Left lung (tissue), 10 donors: ENCODE data around the gene TMOD3. TPM values are rescaled to one million over a fixed set of nuclear protein-coding genes. Genes with fewer than 3 reads are reported as not detected.
"Not testable (repeated sequence)": the region's sequence is repeated elsewhere in the genome, so short reads cannot be mapped to it uniquely, and the experiment has no call there.

Source experiments
- ATAC-seq: fragments of 200-7000 bp; cut with Tn5 transposase; one replicate; pipeline ENCODE4 v1.9.1; 2020; ENCODE audit warnings: moderate library complexity
- DNase-seq, 4 donors: peaks; one replicate each; pipeline ENCODE4 v3.0.0-alpha.2; 2013 to 2020
- H3K27ac ChIP-seq, 2 donors: fragments of 200-600 bp; sonication (generic) in 1 of 2; one replicate each; pipeline versions ENCODE4 v1.5.0 to v1.8.0; 2020 to 2021
- H3K27me3 ChIP-seq, 2 donors: fragments of 200-600 bp; sonication (generic) in 1 of 2; one replicate each; pipeline versions ENCODE4 v1.5.0 to v1.8.0; 2020 to 2021
- H3K36me3 ChIP-seq, 2 donors: fragments of 200-600 bp; sonication (generic) in 1 of 2; one replicate each; pipeline versions ENCODE4 v1.5.0 to v1.8.0; 2020 to 2021
- H3K4me1 ChIP-seq, 2 donors: fragments of 200-600 bp; one replicate each; pipeline ENCODE4 v1.8.0; 2021
- H3K4me3 ChIP-seq, 2 donors: fragments of 200-600 bp; sonication (generic) in 1 of 2; one replicate each; pipeline versions ENCODE4 v1.5.0 to v1.8.0; 2020 to 2021; ENCODE audit warnings: mild to moderate bottlenecking in 1 of 2
- H3K9me3 ChIP-seq, 2 donors: fragments of 200-600 bp; sonication (generic) in 1 of 2; one replicate each; pipeline versions ENCODE4 v1.5.0 to v1.8.0; 2020 to 2021
- CTCF ChIP-seq, 2 donors: fragments of 200-600 bp; sonication (generic) in 1 of 2; IDR thresholded peaks; one replicate each; pipeline versions ENCODE4 v1.5.0 to v1.8.0; 2021; ENCODE audit warnings: antibody characterized with exemption in 2 of 2
- intact Hi-C, 2 donors: fragments of 100-400 bp; cut with DNase I; formaldehyde crosslinking; loops; one replicate each; pipeline versions ENCODE4 v1.11.2 to v1.14.2; 2022
- polyA plus RNA-seq, 6 donors: library from polyadenylated mRNA; unstranded; fragments of 120-200 nt; gene quantifications; one replicate each; pipeline ENCODE4 v1.2.1, GENCODE V29; 2013; ENCODE audit not compliant: insufficient read length in 6 of 6
- total RNA-seq, 2 donors: library from RNA; stranded (reverse); fragmentation: NEBNext Ultra II Directional; extraction: Animal tissue kit (Norgen Biotek cat#: 25700); gene quantifications; one replicate each; pipeline ENCODE4 v1.2.1, GENCODE V29; 2021
- donor health status: DM: no; HTN: yes; CAD: no.
- donor health status: DM: no; HTN: no; CAD: no.

TMOD3 gene
- total and polyA plus RNA-seq, 8 donors = 68.2 to 90.8 (median 74.4) TPM

GRCh38 chr15:51783967-51784366, 45.5 kb upstream of the TMOD3 start:
- H3K27me3 ChIP-seq = no peaks in the 10 kb centered on the region
- no peak for TF ChIP-seq CTCF (IDR thresholded peaks at IDR 0.05)
- ATAC-seq (no peak), DNase-seq (no peak)
- peaks cover 0 to 6% of the 10 kb centered on the region in 2 donors for H3K36me3 ChIP-seq
- H3K9me3 ChIP-seq = no peaks in the 10 kb centered on the region
- no peaks in the 10 kb centered on the region for H3K4me1 ChIP-seq
- H3K4me3 ChIP-seq = no peak overlapping the region
- intact Hi-C loops = no loop called here
- no peak overlapping the region for H3K27ac ChIP-seq

GRCh38 chr15:51787130-51787529, 42.3 kb upstream of the TMOD3 start:
- ATAC-seq, H3K4me1 ChIP-seq, H3K36me3 ChIP-seq, intact Hi-C loops, H3K27ac ChIP-seq, H3K9me3 ChIP-seq, H3K27me3 ChIP-seq, H3K4me3 ChIP-seq: not testable (repeated sequence)
- peak in 1 of 4 donors; percentile 77 for DNase-seq

- H3K9me3 ChIP-seq, ATAC-seq, H3K4me3 ChIP-seq, H3K27ac ChIP-seq, H3K36me3 ChIP-seq, H3K4me1 ChIP-seq, DNase-seq, intact Hi-C loops, H3K27me3 ChIP-seq: not testable (repeated sequence)
Measured at GRCh38 chr15:51792474-51792873, 37.0 kb upstream of the TMOD3 start.

GRCh38 chr15:51793521-51794305, 35.7 kb upstream of the TMOD3 start:
- peak in 2 of 4 donors; percentile 46 to 85 for DNase-seq
- no peaks in the 10 kb centered on the region for H3K36me3 ChIP-seq
- intact Hi-C loops = no loop called here
- H3K4me3 ChIP-seq = no peak overlapping the region
- no peaks in the 10 kb centered on the region for H3K4me1 ChIP-seq
- H3K27ac ChIP-seq = no peak overlapping the region
- no peaks in the 10 kb centered on the region for H3K9me3 ChIP-seq
- H3K27me3 ChIP-seq = no peaks in the 10 kb centered on the region
- no peak for TF ChIP-seq CTCF (IDR thresholded peaks at IDR 0.05)
- peak; percentile 84 for ATAC-seq

- Histone ChIP-seq H3K4me3 (no peak overlapping the region), H3K9me3 (no peaks in the 10 kb centered on the region), H3K27ac (no peak overlapping the region), H3K4me1 (peaks cover 0 to 7% of the 10 kb centered on the region in 2 donors), H3K27me3 (no peaks in the 10 kb centered on the region), H3K36me3 (no peaks in the 10 kb centered on the region)
- no peak for DNase-seq
- ATAC-seq = no peak
- intact Hi-C loops = no loop called here
- no peak for TF ChIP-seq CTCF (IDR thresholded peaks at IDR 0.05)
Measured at GRCh38 chr15:51796847-51797401, 32.5 kb upstream of the TMOD3 start.

- ATAC-seq (no peak), DNase-seq (no peak)
- intact Hi-C loops = no loop called here
- Histone ChIP-seq H3K27me3 (no peaks in the 10 kb centered on the region), H3K36me3 (no peaks in the 10 kb centered on the region), H3K4me3 (no peak overlapping the region), H3K4me1 (peaks cover 0 to 7% of the 10 kb centered on the region in 2 donors), H3K27ac (no peak overlapping the region), H3K9me3 (no peaks in the 10 kb centered on the region)
- TF ChIP-seq CTCF (IDR thresholded peaks at IDR 0.05) = no peak
Measured at GRCh38 chr15:51798281-51798680, 31.2 kb upstream of the TMOD3 start.
